DOHH2 (cell line): ENCODE measurements around the gene AGAP2.

Source experiments
- CTCF ChIP-seq: fragments of 200-600 bp; sonication (generic); IDR thresholded peaks from one replicate; pipeline ENCODE4 v1.5.1; 2014; ENCODE audit warnings: antibody characterized with exemption, mild to moderate bottlenecking, low read depth, low read length; ENCODE audit not compliant: poor library complexity, severe bottlenecking
- EZH2phosphoT487 ChIP-seq: fragments of 200-600 bp; sonication (generic); IDR thresholded peaks from 2 replicates; pipeline ENCODE4 v1.6.1; 2017; ENCODE audit warnings: borderline replicate concordance, mild to moderate bottlenecking, antibody characterized with exemption, low read length, moderate library complexity, mixed read lengths

GRCh38 chr12:57741413-57741789, 2.9 kb upstream of the AGAP2 start:
- TF ChIP-seq CTCF (no peak), EZH2phosphoT487 (no peak)
